ENCODE results near the gene ARMC2. TPM values are rescaled to one million over a fixed set of nuclear protein-coding genes. Genes with fewer than 3 reads are reported as not detected.

Gene ARMC2
- polyA plus RNA-seq, 1 of the 3 experiments (the other 2 are of a cell fraction) = 2.4 TPM

DNA sequence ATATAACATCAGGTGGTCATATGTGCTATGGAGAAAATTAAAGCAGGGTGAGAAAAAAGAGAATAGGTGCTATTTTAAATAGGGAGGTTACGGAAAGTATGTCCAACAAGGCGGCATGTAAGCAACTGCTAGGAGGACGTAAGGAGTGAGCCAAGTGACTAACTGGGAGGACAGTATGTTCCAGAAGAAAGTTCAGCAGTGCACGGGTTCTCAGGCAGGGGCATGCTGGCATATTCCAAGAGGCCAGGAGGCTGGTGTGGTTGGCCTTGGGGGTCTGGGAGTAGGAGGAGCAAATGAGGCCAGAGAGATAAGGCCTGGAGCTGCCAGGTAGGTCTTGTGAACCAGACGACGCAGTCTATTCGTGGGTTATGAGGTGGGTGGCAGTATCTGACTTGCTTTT, 112.4 kb downstream of the ARMC2 start:
- Histone ChIP-seq H3K4me3 (ENCODE audit: low read depth in 2 of 2, low read length in 1 of 2) (no peak overlapping the region), H3K9ac (no peak overlapping the region), H3K27me3 (ENCODE audit: insufficient read depth) (no peaks in the 10 kb centered on the region), H3K9me3 (no peaks in the 10 kb centered on the region), H3K36me3 (replicated peaks in 1 of 2; ENCODE audit: control insufficient read depth in 1 of 2, insufficient read depth in 2 of 2, low read length in 1 of 2) (no peaks in the 10 kb centered on the region), H3K27ac (ENCODE audit: low read depth in 2 of 2, low read length in 1 of 2) (no peak overlapping the region), H3K4me2 (no peak overlapping the region), H4K20me1 (ENCODE audit: insufficient read depth) (no peaks in the 10 kb centered on the region), H3F3A (replicated peaks; ENCODE audit: insufficient read depth) (no peaks in the 10 kb centered on the region), H3K9me2 (no peaks in the 10 kb centered on the region), H3K4me1 (ENCODE audit: control insufficient read depth in 1 of 2, insufficient read depth in 2 of 2, low read depth in 1 of 2, low read length in 1 of 2) (no peaks in the 10 kb centered on the region), H2AFZ (ENCODE audit: low read depth) (no peak overlapping the region), H3K79me2 (ENCODE audit: insufficient read depth) (no peaks in the 10 kb centered on the region)
- ChIA-PET CTCF (interaction anchor here (1.3 kb wide), 1 partner anchor 26 kb away, joined by 3 read pairs; no protein-coding TSS in a partner anchor), POLR2A (no interaction called here)
- 94% methylated on average over 7 of the region's 7 CpGs for WGBS (ENCODE audit: low lambda C conversion rate)
- no peak for TF ChIP-seq MXI1 (IDR thresholded peaks at IDR 0.05; ENCODE audit: low read depth, low read length)
- TF ChIP-seq POLR2AphosphoS5 (IDR thresholded peaks at IDR 0.05; ENCODE audit: low read depth, low read length) = no peak
- TF ChIP-seq SMC3 (IDR thresholded peaks at IDR 0.05; ENCODE audit: low read depth, low read length) = no peak
- no peak for TF ChIP-seq IRF3 (IDR thresholded peaks at IDR 0.05; ENCODE audit: low read depth, low read length)
- no peak for TF ChIP-seq USF1 (IDR thresholded peaks at IDR 0.05; ENCODE audit: borderline replicate concordance, low read depth)
- no peak for DNase-seq

DNA sequence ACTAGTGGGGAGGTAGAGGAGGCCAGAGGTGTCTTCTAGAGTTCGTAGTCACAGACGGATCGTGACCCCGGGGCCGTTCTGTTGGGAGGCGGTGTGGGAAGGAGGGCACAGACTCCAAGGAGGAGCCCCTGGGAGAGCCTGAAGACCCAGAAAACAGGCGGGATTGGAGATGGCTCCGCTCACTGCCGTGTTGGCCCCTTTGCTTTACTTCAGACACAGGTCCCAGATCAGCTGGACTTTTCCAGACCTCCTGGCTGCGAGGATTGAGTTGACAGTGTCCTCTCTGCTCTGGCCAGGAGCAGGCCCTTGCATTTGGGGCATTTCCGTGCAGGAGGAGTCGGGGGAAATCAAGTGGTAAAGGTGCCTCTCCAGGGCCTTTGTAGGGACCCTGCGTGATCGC, 112.9 kb downstream of the ARMC2 start:
- Histone ChIP-seq H3K4me2 (no peak overlapping the region), H3K4me3 (ENCODE audit: low read depth in 2 of 2, low read length in 1 of 2) (no peak overlapping the region), H3K79me2 (ENCODE audit: insufficient read depth) (no peaks in the 10 kb centered on the region), H3K27me3 (ENCODE audit: insufficient read depth) (no peaks in the 10 kb centered on the region), H3K9ac (no peak overlapping the region), H3F3A (replicated peaks; ENCODE audit: insufficient read depth) (no peaks in the 10 kb centered on the region), H3K9me3 (no peaks in the 10 kb centered on the region), H4K20me1 (ENCODE audit: insufficient read depth) (no peaks in the 10 kb centered on the region), H3K9me2 (no peaks in the 10 kb centered on the region), H3K36me3 (replicated peaks in 1 of 2; ENCODE audit: control insufficient read depth in 1 of 2, insufficient read depth in 2 of 2, low read length in 1 of 2) (no peaks in the 10 kb centered on the region), H3K27ac (ENCODE audit: low read depth in 2 of 2, low read length in 1 of 2) (no peak overlapping the region), H2AFZ (ENCODE audit: low read depth) (no peak overlapping the region), H3K4me1 (ENCODE audit: control insufficient read depth in 1 of 2, insufficient read depth in 2 of 2, low read depth in 1 of 2, low read length in 1 of 2) (no peaks in the 10 kb centered on the region)
- 85% methylated on average over 13 of the region's 14 CpGs for WGBS (ENCODE audit: low lambda C conversion rate)
- POLR2A ChIA-PET = no interaction called here
- TF ChIP-seq SMC3 (IDR thresholded peaks at IDR 0.05; ENCODE audit: low read depth, low read length) (no peak), RXRA (IDR thresholded peaks at IDR 0.05; ENCODE audit: borderline replicate concordance, low read depth) (no peak), FOXJ3 (CRISPR knock-in tag; IDR thresholded peaks at IDR 0.05) (no peak), TAF1 (IDR thresholded peaks at IDR 0.05; ENCODE audit: borderline replicate concordance, low read depth, low read length) (no peak), POLR2AphosphoS5 (IDR thresholded peaks at IDR 0.05; ENCODE audit: low read depth, low read length) (no peak)
- CTCF ChIA-PET = interaction anchor here (1.3 kb wide), 1 partner anchor 25 kb away, joined by 3 read pairs; no protein-coding TSS in a partner anchor
- DNase-seq = no peak

DNA sequence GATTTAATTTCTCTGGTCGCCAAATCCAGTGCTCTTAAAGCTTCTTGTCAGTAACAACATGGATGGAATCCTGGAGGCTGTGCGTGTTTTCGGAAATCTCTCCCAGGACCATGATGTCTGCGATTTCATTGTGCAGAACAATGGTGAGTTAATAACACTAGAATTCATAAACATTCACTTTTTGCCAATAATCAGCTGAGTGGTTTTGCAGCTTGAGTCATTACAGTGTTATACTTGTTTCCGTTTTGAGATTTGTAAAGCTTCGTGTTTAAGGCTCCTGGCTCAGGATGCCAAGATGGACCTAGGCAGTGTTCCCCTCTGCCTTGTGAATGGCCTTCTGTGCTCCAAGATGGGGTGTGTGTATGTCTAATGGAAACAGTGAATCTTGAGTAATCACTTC, 113.8 kb downstream of the ARMC2 start:
- Histone ChIP-seq H3K9me3 (no peaks in the 10 kb centered on the region), H3K4me1 (ENCODE audit: control insufficient read depth in 1 of 2, insufficient read depth in 2 of 2, low read depth in 1 of 2, low read length in 1 of 2) (peaks cover 0 to 3% of the 10 kb centered on the region in 2 experiments; a peak in 1 of 4 replicates), H3K4me2 (no peak overlapping the region), H3K27ac (ENCODE audit: low read depth in 2 of 2, low read length in 1 of 2) (no peak overlapping the region), H3K27me3 (ENCODE audit: insufficient read depth) (no peaks in the 10 kb centered on the region), H2AFZ (ENCODE audit: low read depth) (no peak overlapping the region), H3K36me3 (replicated peaks in 1 of 2; ENCODE audit: control insufficient read depth in 1 of 2, insufficient read depth in 2 of 2, low read length in 1 of 2) (no peaks in the 10 kb centered on the region), H3K9me2 (no peaks in the 10 kb centered on the region), H3K9ac (no peak overlapping the region), H3F3A (replicated peaks; ENCODE audit: insufficient read depth) (no peaks in the 10 kb centered on the region), H3K4me3 (ENCODE audit: low read depth in 2 of 2, low read length in 1 of 2) (no peak overlapping the region), H4K20me1 (ENCODE audit: insufficient read depth) (no peaks in the 10 kb centered on the region), H3K79me2 (ENCODE audit: insufficient read depth) (no peaks in the 10 kb centered on the region)
- WGBS (ENCODE audit: low lambda C conversion rate) = 91% methylated on average over 6 of the region's 6 CpGs
- POLR2A ChIA-PET = no interaction called here
- CTCF ChIA-PET = interaction anchor here (1.3 kb wide), 1 partner anchor 24 kb away, joined by 3 read pairs; no protein-coding TSS in a partner anchor
- DNase-seq = no peak
- no peak for TF ChIP-seq CHD2 (IDR thresholded peaks at IDR 0.05; ENCODE audit: low read length, partially characterized antibody)
- no peak for TF ChIP-seq YY1 (IDR thresholded peaks at IDR 0.05; ENCODE audit: low read depth)
- TF ChIP-seq, protein P1, sequence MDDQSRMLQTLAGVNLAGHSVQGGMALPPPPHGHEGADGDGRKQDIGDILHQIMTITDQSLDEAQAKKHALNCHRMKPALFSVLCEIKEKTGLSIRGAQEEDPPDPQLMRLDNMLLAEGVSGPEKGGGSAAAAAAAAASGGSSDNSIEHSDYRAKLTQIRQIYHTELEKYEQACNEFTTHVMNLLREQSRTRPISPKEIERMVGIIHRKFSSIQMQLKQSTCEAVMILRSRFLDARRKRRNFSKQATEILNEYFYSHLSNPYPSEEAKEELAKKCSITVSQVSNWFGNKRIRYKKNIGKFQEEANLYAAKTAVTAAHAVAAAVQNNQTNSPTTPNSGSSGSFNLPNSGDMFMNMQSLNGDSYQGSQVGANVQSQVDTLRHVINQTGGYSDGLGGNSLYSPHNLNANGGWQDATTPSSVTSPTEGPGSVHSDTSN (IDR thresholded peaks at IDR 0.05) = no peak
- no peak for TF ChIP-seq TEAD4 (IDR thresholded peaks at IDR 0.05; ENCODE audit: borderline replicate concordance, insufficient read depth)
- TF ChIP-seq, protein P2, sequence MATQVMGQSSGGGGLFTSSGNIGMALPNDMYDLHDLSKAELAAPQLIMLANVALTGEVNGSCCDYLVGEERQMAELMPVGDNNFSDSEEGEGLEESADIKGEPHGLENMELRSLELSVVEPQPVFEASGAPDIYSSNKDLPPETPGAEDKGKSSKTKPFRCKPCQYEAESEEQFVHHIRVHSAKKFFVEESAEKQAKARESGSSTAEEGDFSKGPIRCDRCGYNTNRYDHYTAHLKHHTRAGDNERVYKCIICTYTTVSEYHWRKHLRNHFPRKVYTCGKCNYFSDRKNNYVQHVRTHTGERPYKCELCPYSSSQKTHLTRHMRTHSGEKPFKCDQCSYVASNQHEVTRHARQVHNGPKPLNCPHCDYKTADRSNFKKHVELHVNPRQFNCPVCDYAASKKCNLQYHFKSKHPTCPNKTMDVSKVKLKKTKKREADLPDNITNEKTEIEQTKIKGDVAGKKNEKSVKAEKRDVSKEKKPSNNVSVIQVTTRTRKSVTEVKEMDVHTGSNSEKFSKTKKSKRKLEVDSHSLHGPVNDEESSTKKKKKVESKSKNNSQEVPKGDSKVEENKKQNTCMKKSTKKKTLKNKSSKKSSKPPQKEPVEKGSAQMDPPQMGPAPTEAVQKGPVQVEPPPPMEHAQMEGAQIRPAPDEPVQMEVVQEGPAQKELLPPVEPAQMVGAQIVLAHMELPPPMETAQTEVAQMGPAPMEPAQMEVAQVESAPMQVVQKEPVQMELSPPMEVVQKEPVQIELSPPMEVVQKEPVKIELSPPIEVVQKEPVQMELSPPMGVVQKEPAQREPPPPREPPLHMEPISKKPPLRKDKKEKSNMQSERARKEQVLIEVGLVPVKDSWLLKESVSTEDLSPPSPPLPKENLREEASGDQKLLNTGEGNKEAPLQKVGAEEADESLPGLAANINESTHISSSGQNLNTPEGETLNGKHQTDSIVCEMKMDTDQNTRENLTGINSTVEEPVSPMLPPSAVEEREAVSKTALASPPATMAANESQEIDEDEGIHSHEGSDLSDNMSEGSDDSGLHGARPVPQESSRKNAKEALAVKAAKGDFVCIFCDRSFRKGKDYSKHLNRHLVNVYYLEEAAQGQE (IDR thresholded peaks at IDR 0.05; ENCODE audit: low read depth, low read length) = no peak
- TF ChIP-seq RFX5 (IDR thresholded peaks at IDR 0.05; ENCODE audit: low read length) = no peak
- TF ChIP-seq FOSL2 (IDR thresholded peaks at IDR 0.05; ENCODE audit: borderline replicate concordance, low read depth) = no peak
- no peak for TF ChIP-seq EP300 (IDR thresholded peaks at IDR 0.05; ENCODE audit: borderline replicate concordance in 1 of 2, low read depth in 1 of 2, low read length in 1 of 2)
